Testis (tissue), 3 donors: ENCODE data around the gene SGK2. TPM values are rescaled to one million over a fixed set of nuclear protein-coding genes. Genes with fewer than 3 reads are reported as not detected.
A peak's percentile ranks its signal among the peaks of the same experiment; 100 is the strongest.

Experiments
- DNase-seq: peaks from one replicate; pipeline ENCODE4 v3.0.0-alpha.2; 2019
- H3K27ac ChIP-seq, 2 donors: fragments of 200-600 bp; sonication (generic); one replicate each; pipeline ENCODE4 v1.5.1; 2019
- H3K27me3 ChIP-seq: fragments of 200-600 bp; sonication (generic); one replicate; pipeline ENCODE4 v1.5.1; 2019
- H3K36me3 ChIP-seq: fragments of 200-600 bp; sonication (generic); one replicate; pipeline ENCODE4 v1.5.1; 2017; ENCODE audit warnings: low read depth; ENCODE audit errors: missing control alignments
- H3K4me1 ChIP-seq: fragments of 200-600 bp; sonication (generic); one replicate; pipeline ENCODE4 v1.5.1; 2019
- H3K4me3 ChIP-seq, 2 donors: fragments of 200-600 bp; sonication (generic); one replicate each; pipeline ENCODE4 v1.5.1; 2017 to 2019
- H3K9me3 ChIP-seq: fragments of 200-600 bp; sonication (generic); one replicate; pipeline ENCODE4 v1.5.1; 2017
- CTCF ChIP-seq, 3 experiments: fragments of 450-650 bp in 2 of 3; fragments of 200-600 bp in 1 of 3; sonication (generic) in 1 of 3; IDR thresholded peaks; one replicate each; pipeline ENCODE4 v1.5.1; 2016 to 2019; ENCODE audit warnings: antibody characterized with exemption in 3 of 3, mild to moderate bottlenecking in 2 of 3, moderate library complexity in 1 of 3
- POLR2A ChIP-seq: fragments of 450-650 bp; IDR thresholded peaks from one replicate; pipeline ENCODE4 v1.6.1; 2017; ENCODE audit warnings: antibody characterized with exemption, mild to moderate bottlenecking, moderate library complexity
- WGBS, 2 donors: methylation state at CpG; one replicate each; pipeline ENCODE4 v1.1.5; 2018; 5-methylcytosine and 5-hydroxymethylcytosine counted together
- intact Hi-C: fragments of 100-400 bp; cut with DNase I; formaldehyde crosslinking; loops from one replicate; pipeline ENCODE4 v1.15.1; 2023; ENCODE audit warnings: low total_unique reads
- polyA plus RNA-seq: library from polyadenylated mRNA; stranded (reverse); fragments of 350-450 nt; fragmentation: Illumina TruSeq; extraction: RNeasy Lipid Tissue Mini Kit (QIAGEN cat#74804); gene quantifications from one replicate; pipeline ENCODE4 v1.2.3, GENCODE V29; 2014; ENCODE audit warnings: low read depth, low replicate concordance; ENCODE audit not compliant: insufficient read depth
- total RNA-seq, 2 donors: library from RNA; depleted of rRNA; stranded (reverse); fragments of >200 nt; gene quantifications; one replicate each; pipeline ENCODE4 v1.2.3, GENCODE V29; 2016

SGK2 gene
- total and polyA plus RNA-seq, 3 donors from 2014 or later = 1.3 to 8.5 (median 6.2) TPM

- no peaks in the 10 kb centered on the region for H3K27me3 ChIP-seq
- H3K4me1 ChIP-seq = peaks cover 7% of the 10 kb centered on the region
- H3K27ac ChIP-seq = peak overlapping the region; percentile 47 to 62
- H3K9me3 ChIP-seq = no peaks in the 10 kb centered on the region
- no peak for TF ChIP-seq CTCF (IDR thresholded peaks at IDR 0.05)
- TF ChIP-seq POLR2A = no peak
- intact Hi-C loops = no loop called here
- WGBS, 2 donors = 71 to 73% methylated on average over 8 of the region's 8 CpGs
- no peak overlapping the region for H3K4me3 ChIP-seq
- H3K36me3 ChIP-seq = no peaks in the 10 kb centered on the region
- peak; percentile 80 for DNase-seq
Measured at GRCh38 chr20:43631598-43631997, 72.8 kb downstream of the SGK2 start.

Other genes with a start within 250 kb of the SGK2 start
- 100 to 1,000 TPM in 1 of 2 donors, 10 to 100 TPM in 1; 90.4 to 127 TPM for gene SRSF6, start 101.1 kb upstream of the SGK2 start, total RNA-seq
- gene SRSF6, start 101.1 kb upstream of the SGK2 start, polyA plus RNA-seq = 100.0 TPM
- gene L3MBTL1, start 51.3 kb upstream of the SGK2 start, total RNA-seq = 10 to 100 TPM; 64.5 to 68.1 TPM
- 16.9 TPM for gene L3MBTL1, start 51.3 kb upstream of the SGK2 start, polyA plus RNA-seq
- 10 to 100 TPM; 57.1 to 67.3 TPM for gene IFT52, start 31.9 kb downstream of the SGK2 start, total RNA-seq
- gene IFT52, start 31.9 kb downstream of the SGK2 start, polyA plus RNA-seq = 94.2 TPM
- gene MYBL2, start 108.1 kb downstream of the SGK2 start, total RNA-seq = 10 to 100 TPM; 27.7 to 32.9 TPM
- gene MYBL2, start 108.1 kb downstream of the SGK2 start, polyA plus RNA-seq = 31.2 TPM
- gene GTSF1L, start 168.0 kb downstream of the SGK2 start, total RNA-seq = 100 to 1,000 TPM in 1 of 2 donors, 10 to 100 TPM in 1; 79.2 to 202 TPM
- 244 TPM for gene GTSF1L, start 168.0 kb downstream of the SGK2 start, polyA plus RNA-seq